Type B pancreatic cell (in vitro differentiated cells): ENCODE data around the gene MAP1S. TPM values are rescaled to one million over a fixed set of nuclear protein-coding genes. Genes with fewer than 3 reads are reported as not detected.
A peak's percentile ranks its signal among the peaks of the same experiment; 100 is the strongest.

ENCODE experiments used
- DNase-seq: peaks from one replicate; pipeline ENCODE4 v3.0.0; 2021; ENCODE audit warnings: mixed read lengths; ENCODE audit not compliant: unreplicated experiment; ENCODE audit errors: extremely low spot score
- H3K27ac Mint-ChIP-seq: 2 replicates; pipeline ENCODE4 v1.8.0; 2021; ENCODE audit warnings: mild to moderate bottlenecking, mixed read lengths
- H3K27me3 Mint-ChIP-seq: 2 replicates; pipeline ENCODE4 v1.8.0; 2021; ENCODE audit warnings: mixed read lengths
- H3K36me3 Mint-ChIP-seq: 2 replicates; pipeline ENCODE4 v1.8.0; 2021; ENCODE audit warnings: mixed read lengths
- H3K4me1 Mint-ChIP-seq: one replicate; pipeline ENCODE4 v1.8.0; 2021; ENCODE audit warnings: mixed read lengths; ENCODE audit not compliant: unreplicated experiment
- H3K4me3 Mint-ChIP-seq: 2 replicates; pipeline ENCODE4 v1.8.0; 2021; ENCODE audit warnings: mild to moderate bottlenecking, mixed read lengths
- H3K9me3 Mint-ChIP-seq: 2 replicates; pipeline ENCODE4 v1.8.0; 2021; ENCODE audit warnings: mixed read lengths
- CTCF ChIP-seq: fragments of 200-600 bp; sonication (generic); conservative IDR thresholded peaks from 2 replicates; pipeline ENCODE4 v1.5.0; 2021; ENCODE audit warnings: antibody characterized with exemption, mild to moderate bottlenecking
- long read RNA-seq: library from polyadenylated mRNA; unstranded; transcript quantifications from one replicate; pipeline ENCODE4 v2.0.0, GENCODE V29; 2020
- total RNA-seq: library from RNA; stranded (reverse); gene quantifications from 2 replicates; pipeline ENCODE4 v1.2.1, GENCODE V29; 2021; ENCODE audit warnings: low replicate concordance

MAP1S gene
- total RNA-seq = 87.1 and 93.6 TPM in 2 replicates
- long read RNA-seq = 0 reads

GRCh38 chr19:17718947-17719711 is at the start of gene MAP1S:
Gene MAP1S, plus strand, starts transcription at chr19:17719480. Its CDS starts 23 bp downstream, at chr19:17719503.
- no peak for TF ChIP-seq CTCF
- Mint-ChIP-seq H3K36me3 (no peaks in the 10 kb centered on the region), H3K27me3 (no peaks in the 10 kb centered on the region), H3K27ac (peak within 1 kb of the TSS; percentile 89), H3K4me1 (peaks cover 20% of the 10 kb centered on the region), H3K9me3 (no peaks in the 10 kb centered on the region), H3K4me3 (peak within 1 kb of the TSS; percentile 90)
- DNase-seq = peak; percentile 84

GRCh38 chr19:17671906-17672305 is 47.4 kb upstream of the MAP1S start:
- Mint-ChIP-seq H3K4me1 (no peaks in the 10 kb centered on the region), H3K27me3 (peaks cover 20% of the 10 kb centered on the region), H3K4me3 (no peak overlapping the region), H3K9me3 (no peaks in the 10 kb centered on the region), H3K36me3 (no peaks in the 10 kb centered on the region), H3K27ac (no peak overlapping the region)
- TF ChIP-seq CTCF = no peak
- DNase-seq = no peak

- no peak for DNase-seq
- no peak overlapping the region for H3K4me3 Mint-ChIP-seq
- no peak overlapping the region for H3K27ac Mint-ChIP-seq
- no peaks in the 10 kb centered on the region for H3K4me1 Mint-ChIP-seq
- H3K27me3 Mint-ChIP-seq = peaks cover 36% of the 10 kb centered on the region
- no peaks in the 10 kb centered on the region for H3K9me3 Mint-ChIP-seq
- H3K36me3 Mint-ChIP-seq = no peaks in the 10 kb centered on the region
- TF ChIP-seq CTCF = no peak
Measured at GRCh38 chr19:17673937-17674799, 45.1 kb upstream of the MAP1S start.

- Mint-ChIP-seq H3K9me3 (no peaks in the 10 kb centered on the region), H3K36me3 (no peaks in the 10 kb centered on the region), H3K4me1 (no peaks in the 10 kb centered on the region), H3K4me3 (no peak overlapping the region), H3K27ac (no peak overlapping the region), H3K27me3 (peaks cover 56% of the 10 kb centered on the region)
- no peak for DNase-seq
- no peak for TF ChIP-seq CTCF
Measured at GRCh38 chr19:17676295-17676694, 43.0 kb upstream of the MAP1S start.

- no peak for DNase-seq
- H3K27ac Mint-ChIP-seq = no peak overlapping the region
- H3K27me3 Mint-ChIP-seq = peaks cover 58% of the 10 kb centered on the region
Measured at GRCh38 chr19:17677002-17677401, 42.3 kb upstream of the MAP1S start.

More at GRCh38 chr19:17677002-17677401, 42.3 kb upstream of the MAP1S start:
- H3K4me1 Mint-ChIP-seq = no peaks in the 10 kb centered on the region
- H3K36me3 Mint-ChIP-seq = no peaks in the 10 kb centered on the region
- no peak overlapping the region for H3K4me3 Mint-ChIP-seq
- no peak for TF ChIP-seq CTCF
- no peaks in the 10 kb centered on the region for H3K9me3 Mint-ChIP-seq
